ENCODE measurements around the gene COG3. TPM values are rescaled to one million over a fixed set of nuclear protein-coding genes. Genes with fewer than 3 reads are reported as not detected.

COG3 gene
- total RNA-seq, 1 donor from 2014 or later, result 13.3 TPM

DNA sequence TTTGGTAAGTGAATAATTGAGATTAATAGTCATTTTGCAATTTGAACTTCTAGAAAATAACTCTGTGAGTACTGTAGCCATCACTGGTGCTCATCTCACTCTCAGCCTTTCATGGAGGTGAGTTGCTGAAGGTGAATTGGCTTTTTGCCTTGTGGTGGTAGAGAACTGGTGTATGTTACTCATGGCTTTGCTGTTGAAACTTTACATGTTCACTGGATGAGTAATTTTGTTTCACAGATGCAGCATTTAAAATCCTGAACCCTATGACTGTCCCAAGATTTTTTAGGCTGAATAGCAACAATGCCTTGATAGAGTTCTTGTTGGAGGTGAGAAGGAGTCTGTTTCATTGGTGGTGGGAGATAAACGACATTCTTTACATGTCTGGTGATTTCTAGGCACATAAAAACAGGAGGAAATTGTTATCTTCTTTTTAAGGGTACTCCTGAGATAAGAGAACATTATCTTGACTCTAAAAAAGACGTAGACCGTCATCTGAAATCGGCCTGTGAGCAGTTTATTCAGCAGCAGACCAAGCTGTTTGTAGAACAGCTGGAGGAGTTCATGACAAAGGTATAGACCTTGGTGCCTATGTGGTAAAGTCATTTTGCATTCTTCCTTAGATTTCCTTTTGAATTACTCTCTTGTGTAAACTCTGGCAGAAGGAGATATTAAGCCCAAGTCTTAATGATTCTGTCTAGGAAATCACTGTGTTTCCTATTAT is 53.9 kb downstream of the COG3 start:
- TF ChIP-seq, protein P1, sequence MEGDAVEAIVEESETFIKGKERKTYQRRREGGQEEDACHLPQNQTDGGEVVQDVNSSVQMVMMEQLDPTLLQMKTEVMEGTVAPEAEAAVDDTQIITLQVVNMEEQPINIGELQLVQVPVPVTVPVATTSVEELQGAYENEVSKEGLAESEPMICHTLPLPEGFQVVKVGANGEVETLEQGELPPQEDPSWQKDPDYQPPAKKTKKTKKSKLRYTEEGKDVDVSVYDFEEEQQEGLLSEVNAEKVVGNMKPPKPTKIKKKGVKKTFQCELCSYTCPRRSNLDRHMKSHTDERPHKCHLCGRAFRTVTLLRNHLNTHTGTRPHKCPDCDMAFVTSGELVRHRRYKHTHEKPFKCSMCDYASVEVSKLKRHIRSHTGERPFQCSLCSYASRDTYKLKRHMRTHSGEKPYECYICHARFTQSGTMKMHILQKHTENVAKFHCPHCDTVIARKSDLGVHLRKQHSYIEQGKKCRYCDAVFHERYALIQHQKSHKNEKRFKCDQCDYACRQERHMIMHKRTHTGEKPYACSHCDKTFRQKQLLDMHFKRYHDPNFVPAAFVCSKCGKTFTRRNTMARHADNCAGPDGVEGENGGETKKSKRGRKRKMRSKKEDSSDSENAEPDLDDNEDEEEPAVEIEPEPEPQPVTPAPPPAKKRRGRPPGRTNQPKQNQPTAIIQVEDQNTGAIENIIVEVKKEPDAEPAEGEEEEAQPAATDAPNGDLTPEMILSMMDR (conservative IDR thresholded peaks at IDR 0.05; ENCODE audit: low read depth, low read length), result no peak
- H3K4me3 ChIP-seq (ENCODE audit: low read depth, low read length), result no peak overlapping the region
- DNase-seq (ENCODE audit: low read depth), result no peak

DNA sequence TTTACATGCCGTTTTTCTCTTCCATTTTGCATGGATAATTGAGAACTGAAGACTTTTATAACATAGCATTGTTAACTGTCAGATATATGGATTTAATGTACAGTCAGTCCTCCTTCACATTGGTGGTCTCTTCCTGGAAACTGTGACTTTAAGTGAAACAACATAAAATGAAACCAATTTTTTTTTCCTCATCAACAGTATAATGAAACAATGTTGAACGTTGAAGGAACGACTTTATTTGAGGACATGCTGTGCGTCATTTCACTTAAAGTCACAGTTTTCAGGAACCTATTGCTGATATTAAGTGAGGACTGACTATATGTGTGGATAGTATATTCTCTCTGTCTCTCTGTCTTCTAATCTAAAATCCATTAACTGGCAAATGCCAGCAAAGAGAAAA is 54.8 kb downstream of the COG3 start:
- TF ChIP-seq, protein P1 (conservative IDR thresholded peaks at IDR 0.05; ENCODE audit: low read depth, low read length), result no peak

DNA sequence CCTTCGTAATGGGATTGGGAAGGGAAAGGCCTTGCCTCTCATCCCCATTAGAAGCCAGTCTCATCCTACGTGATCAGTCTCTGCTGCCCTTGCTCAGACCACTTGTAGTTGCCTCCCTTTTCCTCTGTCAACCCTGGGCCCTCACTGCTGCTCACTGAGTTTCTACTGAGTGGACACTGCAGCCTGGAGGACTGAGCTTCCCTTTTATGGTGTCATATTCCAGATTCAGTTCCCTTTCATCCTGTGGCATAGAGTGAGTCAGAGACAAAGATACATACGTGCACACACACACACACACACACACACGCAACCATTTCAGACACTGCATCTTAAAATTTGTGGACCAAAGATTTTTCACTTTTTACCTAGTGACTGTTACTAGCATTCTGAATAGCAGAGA is 56.6 kb downstream of the COG3 start:
- H3K4me3 ChIP-seq (ENCODE audit: low read depth, low read length), result no peak overlapping the region
- TF ChIP-seq, protein P1 (conservative IDR thresholded peaks at IDR 0.05; ENCODE audit: low read depth, low read length), result no peak
- DNase-seq (ENCODE audit: low read depth), result no peak

More for the DNA sequence above, 54.8 kb downstream of the COG3 start:
- DNase-seq (ENCODE audit: low read depth), result no peak
- no peak overlapping the region for H3K4me3 ChIP-seq (ENCODE audit: low read depth, low read length)

DNA sequence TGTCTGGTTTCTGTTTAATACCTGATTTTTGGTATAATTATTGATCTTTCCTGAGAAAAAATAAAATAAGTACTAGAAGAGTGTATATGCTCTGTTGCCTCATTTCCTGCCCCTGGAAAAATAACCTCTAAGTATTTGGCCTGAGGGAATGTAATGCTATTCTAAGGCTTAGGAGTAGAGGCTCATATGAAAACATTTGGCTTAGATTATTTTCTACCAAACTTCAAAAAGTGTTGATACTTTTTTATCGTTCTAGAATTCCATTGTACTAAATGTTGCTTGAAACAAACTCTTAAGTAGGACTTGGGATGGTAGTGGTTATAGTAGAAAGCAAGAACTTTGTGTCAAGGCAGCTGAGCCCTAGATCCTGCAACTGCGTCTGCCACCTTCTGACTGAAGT is 57.8 kb downstream of the COG3 start:
- no peak overlapping the region for H3K4me3 ChIP-seq (ENCODE audit: low read depth, low read length)
- TF ChIP-seq, protein P1 (conservative IDR thresholded peaks at IDR 0.05; ENCODE audit: low read depth, low read length), result no peak
- no peak for DNase-seq (ENCODE audit: low read depth)

DNA sequence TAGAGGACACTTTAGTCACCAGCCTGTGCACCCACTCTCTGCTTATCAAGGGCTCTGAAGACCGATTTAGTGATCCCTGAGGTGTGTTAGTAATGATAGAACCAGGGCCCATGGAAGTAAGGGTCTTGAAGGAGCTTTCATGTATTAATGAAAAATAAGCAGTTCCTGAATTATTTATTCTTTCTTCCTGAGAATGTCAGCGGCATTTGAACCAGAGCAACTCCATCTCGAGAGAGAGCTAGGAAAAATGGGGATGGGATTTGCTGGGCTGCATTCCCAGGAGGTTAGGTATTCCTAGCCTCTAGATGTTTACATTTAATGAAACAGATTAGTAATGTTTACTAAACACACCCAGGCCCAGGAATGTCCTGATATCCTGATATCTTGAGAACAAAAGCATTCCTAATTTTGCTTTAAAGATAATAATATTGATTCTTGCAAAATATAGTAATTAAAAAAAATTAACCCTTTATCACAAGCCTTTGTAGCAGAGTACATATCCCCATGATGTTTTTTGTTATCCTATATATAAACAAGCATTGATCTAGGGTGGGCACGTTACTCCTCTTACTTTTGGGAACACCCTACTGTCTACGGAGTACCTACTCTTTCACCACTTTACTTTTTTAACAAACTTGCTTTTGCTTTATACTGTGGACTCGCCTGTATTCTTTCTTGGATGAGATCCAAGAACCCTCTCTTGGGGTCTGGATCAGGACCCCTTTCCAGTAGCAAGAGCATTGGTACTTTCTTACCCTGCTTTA is 63.1 kb downstream of the COG3 start:
- TF ChIP-seq, protein P1 (conservative IDR thresholded peaks at IDR 0.05; ENCODE audit: low read depth, low read length), result no peak
- DNase-seq (ENCODE audit: low read depth), result no peak
- no peak overlapping the region for H3K4me3 ChIP-seq (ENCODE audit: low read depth, low read length)

DNA sequence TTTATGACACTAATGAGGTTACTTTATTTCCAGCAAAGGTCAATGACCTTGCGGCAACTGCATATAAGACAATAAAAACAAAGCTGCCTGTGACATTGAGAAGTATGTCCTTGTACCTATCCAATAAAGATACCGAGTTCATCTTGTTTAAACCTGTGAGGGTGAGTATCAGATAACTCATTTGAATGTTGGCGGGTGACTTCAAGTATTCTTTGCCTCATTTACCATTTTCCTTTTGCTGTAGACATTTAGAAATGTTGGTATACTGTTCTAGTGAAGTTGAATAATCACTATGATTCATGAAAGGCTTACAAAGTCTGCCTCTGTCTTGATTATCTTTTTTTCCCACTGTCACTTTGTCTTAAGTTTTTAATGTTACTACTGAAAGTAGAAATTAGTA is 65.0 kb downstream of the COG3 start:
- no peak overlapping the region for H3K4me3 ChIP-seq (ENCODE audit: low read depth, low read length)
- DNase-seq (ENCODE audit: low read depth), result no peak
- TF ChIP-seq, protein P1 (conservative IDR thresholded peaks at IDR 0.05; ENCODE audit: low read depth, low read length), result no peak
